Measurements from ENCODE around the gene RAB33B.
"Not testable (repeated sequence)": the region's sequence is repeated elsewhere in the genome, so short reads cannot be mapped to it uniquely, and the experiment has no call there.

RAB33B gene

GRCh38 chr4:139420652-139421051 is 33.3 kb upstream of the RAB33B start:
- Histone ChIP-seq H3K23ac (ENCODE audit: low read length) (no peak overlapping the region), H3K4me3 (ENCODE audit: low read length) (no peak overlapping the region), H3K79me2 (ENCODE audit: control insufficient read depth, insufficient read depth, low read length) (no peaks in the 10 kb centered on the region), H3K4me2 (ENCODE audit: low read length) (no peak overlapping the region), H3K56ac (ENCODE audit: low read length) (no peak overlapping the region), H3K9ac (ENCODE audit: low read length) (no peak overlapping the region), H4K5ac (ENCODE audit: low read length) (no peak overlapping the region), H2BK5ac (ENCODE audit: low read length) (no peak overlapping the region), H3K27me3 (ENCODE audit: insufficient read depth, low read length, poor library complexity) (no peaks in the 10 kb centered on the region), H2AK5ac (ENCODE audit: low read length) (no peak overlapping the region), H3K18ac (ENCODE audit: low read length) (no peak overlapping the region), H3K27ac (ENCODE audit: low read depth, low read length) (no peak overlapping the region), H2BK120ac (ENCODE audit: low read depth, low read length) (no peak overlapping the region), H3K4me1 (ENCODE audit: control insufficient read depth, low read depth, low read length) (no peaks in the 10 kb centered on the region), H2BK15ac (replicated peaks; ENCODE audit: low read depth) (no peak overlapping the region), H3K4ac (ENCODE audit: low read depth, low read length) (no peak overlapping the region), H4K8ac (ENCODE audit: low read depth, low read length) (no peak overlapping the region), H3K36me3 (ENCODE audit: control insufficient read depth, insufficient read depth, low read length) (no peaks in the 10 kb centered on the region), H3K79me1 (ENCODE audit: low read length) (no peaks in the 10 kb centered on the region)
- WGBS (ENCODE audit: extremely low coverage, insufficient coverage, low lambda C conversion rate): no CpG with 5 or more reads among the region's 1 CpG
- no peak for DNase-seq

- DNase-seq: no peak
- no peaks in the 10 kb centered on the region for H3K27me3 ChIP-seq (ENCODE audit: insufficient read depth, low read length, poor library complexity)
- H4K8ac ChIP-seq (ENCODE audit: low read depth, low read length): peak overlapping the region; percentile 76
- no peak overlapping the region for H3K9ac ChIP-seq (ENCODE audit: low read length)
- H3K4me2 ChIP-seq (ENCODE audit: low read length): no peak overlapping the region
- H2BK5ac ChIP-seq (ENCODE audit: low read length): no peak overlapping the region
- no peak overlapping the region for H3K4me3 ChIP-seq (ENCODE audit: low read length)
- H3K56ac ChIP-seq (ENCODE audit: low read length): no peak overlapping the region
- no peak overlapping the region for H2AK5ac ChIP-seq (ENCODE audit: low read length)
- H4K5ac ChIP-seq (ENCODE audit: low read length): no peak overlapping the region
- no peaks in the 10 kb centered on the region for H3K79me1 ChIP-seq (ENCODE audit: low read length)
- H2BK120ac ChIP-seq (ENCODE audit: low read depth, low read length): no peak overlapping the region
- H3K23ac ChIP-seq (ENCODE audit: low read length): no peak overlapping the region
- no peak overlapping the region for H3K18ac ChIP-seq (ENCODE audit: low read length)
- H3K27ac ChIP-seq (ENCODE audit: low read depth, low read length): no peak overlapping the region
- H3K4ac ChIP-seq (ENCODE audit: low read depth, low read length): no peak overlapping the region
- no peaks in the 10 kb centered on the region for H3K36me3 ChIP-seq (ENCODE audit: control insufficient read depth, insufficient read depth, low read length)
- no peaks in the 10 kb centered on the region for H3K4me1 ChIP-seq (ENCODE audit: control insufficient read depth, low read depth, low read length)
- no CpG with 5 or more reads among the region's 23 CpGs for WGBS (ENCODE audit: extremely low coverage, insufficient coverage, low lambda C conversion rate)
- no peaks in the 10 kb centered on the region for H3K79me2 ChIP-seq (ENCODE audit: control insufficient read depth, insufficient read depth, low read length)
- no peak overlapping the region for H2BK15ac ChIP-seq (replicated peaks; ENCODE audit: low read depth)
Measured at GRCh38 chr4:139436122-139436521, 17.8 kb upstream of the RAB33B start.

- H2BK5ac ChIP-seq (ENCODE audit: low read length): no peak overlapping the region
- no peak overlapping the region for H3K4me3 ChIP-seq (ENCODE audit: low read length)
- no peak overlapping the region for H2BK120ac ChIP-seq (ENCODE audit: low read depth, low read length)
- H4K8ac ChIP-seq (ENCODE audit: low read depth, low read length): no peak overlapping the region
- no peak overlapping the region for H3K56ac ChIP-seq (ENCODE audit: low read length)
- no peak overlapping the region for H3K4ac ChIP-seq (ENCODE audit: low read depth, low read length)
- H3K36me3 ChIP-seq (ENCODE audit: control insufficient read depth, insufficient read depth, low read length): no peaks in the 10 kb centered on the region
- H2AK5ac ChIP-seq (ENCODE audit: low read length): no peak overlapping the region
- WGBS (ENCODE audit: extremely low coverage, insufficient coverage, low lambda C conversion rate): no CpG with 5 or more reads among the region's 2 CpGs
- no peaks in the 10 kb centered on the region for H3K79me1 ChIP-seq (ENCODE audit: low read length)
- DNase-seq: peak; percentile 22
- no peak overlapping the region for H3K4me2 ChIP-seq (ENCODE audit: low read length)
- H2BK15ac ChIP-seq (replicated peaks; ENCODE audit: low read depth): no peak overlapping the region
- H3K23ac ChIP-seq (ENCODE audit: low read length): no peak overlapping the region
- H3K79me2 ChIP-seq (ENCODE audit: control insufficient read depth, insufficient read depth, low read length): no peaks in the 10 kb centered on the region
- H3K27me3 ChIP-seq (ENCODE audit: insufficient read depth, low read length, poor library complexity): no peaks in the 10 kb centered on the region
- no peak overlapping the region for H3K27ac ChIP-seq (ENCODE audit: low read depth, low read length)
- no peak overlapping the region for H3K18ac ChIP-seq (ENCODE audit: low read length)
- no peak overlapping the region for H4K5ac ChIP-seq (ENCODE audit: low read length)
- H3K4me1 ChIP-seq (ENCODE audit: control insufficient read depth, low read depth, low read length): no peaks in the 10 kb centered on the region
- no peak overlapping the region for H3K9ac ChIP-seq (ENCODE audit: low read length)
Measured at GRCh38 chr4:139438141-139438540, 15.8 kb upstream of the RAB33B start.

GRCh38 chr4:139441029-139441428 is 12.9 kb upstream of the RAB33B start:
- no peak for DNase-seq
- H3K9ac ChIP-seq (ENCODE audit: low read length): no peak overlapping the region
- H3K23ac ChIP-seq (ENCODE audit: low read length): no peak overlapping the region
- no CpG with 5 or more reads among the region's 4 CpGs for WGBS (ENCODE audit: extremely low coverage, insufficient coverage, low lambda C conversion rate)
- H3K4me1 ChIP-seq (ENCODE audit: control insufficient read depth, low read depth, low read length): no peaks in the 10 kb centered on the region
- H3K79me1 ChIP-seq (ENCODE audit: low read length): no peaks in the 10 kb centered on the region
- no peak overlapping the region for H2BK5ac ChIP-seq (ENCODE audit: low read length)
- no peak overlapping the region for H3K4me2 ChIP-seq (ENCODE audit: low read length)
- no peak overlapping the region for H3K18ac ChIP-seq (ENCODE audit: low read length)
- H3K56ac ChIP-seq (ENCODE audit: low read length): no peak overlapping the region
- no peak overlapping the region for H3K4ac ChIP-seq (ENCODE audit: low read depth, low read length)
- no peaks in the 10 kb centered on the region for H3K27me3 ChIP-seq (ENCODE audit: insufficient read depth, low read length, poor library complexity)
- no peak overlapping the region for H3K4me3 ChIP-seq (ENCODE audit: low read length)
- H2BK15ac ChIP-seq (replicated peaks; ENCODE audit: low read depth): no peak overlapping the region
- no peak overlapping the region for H4K5ac ChIP-seq (ENCODE audit: low read length)
- H2AK5ac ChIP-seq (ENCODE audit: low read length): no peak overlapping the region
- no peaks in the 10 kb centered on the region for H3K79me2 ChIP-seq (ENCODE audit: control insufficient read depth, insufficient read depth, low read length)
- H3K27ac ChIP-seq (ENCODE audit: low read depth, low read length): no peak overlapping the region
- no peak overlapping the region for H2BK120ac ChIP-seq (ENCODE audit: low read depth, low read length)
- no peak overlapping the region for H4K8ac ChIP-seq (ENCODE audit: low read depth, low read length)
- H3K36me3 ChIP-seq (ENCODE audit: control insufficient read depth, insufficient read depth, low read length): no peaks in the 10 kb centered on the region

- H2BK5ac ChIP-seq (ENCODE audit: low read length): no peak overlapping the region
- H3K4ac ChIP-seq (ENCODE audit: low read depth, low read length): no peak overlapping the region
- H3K18ac ChIP-seq (ENCODE audit: low read length): no peak overlapping the region
- no peak overlapping the region for H4K8ac ChIP-seq (ENCODE audit: low read depth, low read length)
- H3K27ac ChIP-seq (ENCODE audit: low read depth, low read length): no peak overlapping the region
- DNase-seq: no peak
- no peak overlapping the region for H2BK15ac ChIP-seq (replicated peaks; ENCODE audit: low read depth)
- H3K36me3 ChIP-seq (ENCODE audit: control insufficient read depth, insufficient read depth, low read length): no peaks in the 10 kb centered on the region
- H3K4me1 ChIP-seq (ENCODE audit: control insufficient read depth, low read depth, low read length): no peaks in the 10 kb centered on the region
- H2AK5ac ChIP-seq (ENCODE audit: low read length): no peak overlapping the region
- H4K5ac ChIP-seq (ENCODE audit: low read length): no peak overlapping the region
- H3K4me2 ChIP-seq (ENCODE audit: low read length): no peak overlapping the region
- H3K79me1 ChIP-seq (ENCODE audit: low read length): no peaks in the 10 kb centered on the region
- H3K4me3 ChIP-seq (ENCODE audit: low read length): no peak overlapping the region
- H3K9ac ChIP-seq (ENCODE audit: low read length): no peak overlapping the region
- H3K27me3 ChIP-seq (ENCODE audit: insufficient read depth, low read length, poor library complexity): no peaks in the 10 kb centered on the region
- H3K56ac ChIP-seq (ENCODE audit: low read length): no peak overlapping the region
- no peak overlapping the region for H2BK120ac ChIP-seq (ENCODE audit: low read depth, low read length)
- no CpG with 5 or more reads among the region's 7 CpGs for WGBS (ENCODE audit: extremely low coverage, insufficient coverage, low lambda C conversion rate)
- no peak overlapping the region for H3K23ac ChIP-seq (ENCODE audit: low read length)
- H3K79me2 ChIP-seq (ENCODE audit: control insufficient read depth, insufficient read depth, low read length): no peaks in the 10 kb centered on the region
Measured at GRCh38 chr4:139443661-139444060, 10.3 kb upstream of the RAB33B start.

GRCh38 chr4:139444881-139445280 is 9.0 kb upstream of the RAB33B start:
- not testable (repeated sequence) for H3K18ac ChIP-seq (ENCODE audit: low read length); H3K79me2 ChIP-seq (ENCODE audit: control insufficient read depth, insufficient read depth, low read length); H4K8ac ChIP-seq (ENCODE audit: low read depth, low read length); H3K23ac ChIP-seq (ENCODE audit: low read length); H3K4ac ChIP-seq (ENCODE audit: low read depth, low read length); H3K56ac ChIP-seq (ENCODE audit: low read length); H2AK5ac ChIP-seq (ENCODE audit: low read length); H3K9ac ChIP-seq (ENCODE audit: low read length); H3K4me1 ChIP-seq (ENCODE audit: control insufficient read depth, low read depth, low read length); H3K27me3 ChIP-seq (ENCODE audit: insufficient read depth, low read length, poor library complexity); H2BK5ac ChIP-seq (ENCODE audit: low read length); H3K36me3 ChIP-seq (ENCODE audit: control insufficient read depth, insufficient read depth, low read length); H4K5ac ChIP-seq (ENCODE audit: low read length); H3K4me3 ChIP-seq (ENCODE audit: low read length); H2BK15ac ChIP-seq (replicated peaks; ENCODE audit: low read depth); H3K27ac ChIP-seq (ENCODE audit: low read depth, low read length); H3K4me2 ChIP-seq (ENCODE audit: low read length); DNase-seq; H3K79me1 ChIP-seq (ENCODE audit: low read length); H2BK120ac ChIP-seq (ENCODE audit: low read depth, low read length)
- WGBS (ENCODE audit: extremely low coverage, insufficient coverage, low lambda C conversion rate): no CpG with 5 or more reads among the region's 3 CpGs

Measured in mesendoderm (in vitro differentiated cells).